Measurements from ENCODE around the gene ALOX5.
"Not testable (repeated sequence)": the region's sequence is repeated elsewhere in the genome, so short reads cannot be mapped to it uniquely, and the experiment has no call there.

The ALOX5 gene

GRCh38 chr10:45404770-45405120 is 30.7 kb downstream of the ALOX5 start:
- DNase-seq (ENCODE audit: low spot score), result no peak

GRCh38 chr10:45407542-45407941 is 33.5 kb downstream of the ALOX5 start:
- DNase-seq (ENCODE audit: low spot score), result no peak

GRCh38 chr10:45408421-45409319 is 34.7 kb downstream of the ALOX5 start:
- no peak for DNase-seq (ENCODE audit: low spot score)

- not testable (repeated sequence) for DNase-seq (ENCODE audit: low spot score)
Observed at GRCh38 chr10:45409347-45409746, 35.3 kb downstream of the ALOX5 start.

GRCh38 chr10:45409782-45410181 is 35.8 kb downstream of the ALOX5 start:
- DNase-seq (ENCODE audit: low spot score), result no peak

- no peak for DNase-seq (ENCODE audit: low spot score)
Observed at GRCh38 chr10:45410489-45410806, 36.4 kb downstream of the ALOX5 start.

- DNase-seq (ENCODE audit: low spot score), result peak; percentile 62
Observed at GRCh38 chr10:45410807-45411606, 37.0 kb downstream of the ALOX5 start.

- DNase-seq (ENCODE audit: low spot score), result no peak
Observed at GRCh38 chr10:45411607-45411940, 37.6 kb downstream of the ALOX5 start.

- DNase-seq (ENCODE audit: low spot score), result not testable (repeated sequence)
Observed at GRCh38 chr10:45415062-45415461, 41.0 kb downstream of the ALOX5 start.

- no peak for DNase-seq (ENCODE audit: low spot score)
Observed at GRCh38 chr10:45416603-45417002, 42.6 kb downstream of the ALOX5 start.

- DNase-seq (ENCODE audit: low spot score), result no peak
Observed at GRCh38 chr10:45417746-45418145, 43.7 kb downstream of the ALOX5 start.

GRCh38 chr10:45418417-45418848 is 44.4 kb downstream of the ALOX5 start:
- DNase-seq (ENCODE audit: low spot score), result no peak

- DNase-seq (ENCODE audit: low spot score), result peak; percentile 36
Observed at GRCh38 chr10:45418849-45419675, 45.0 kb downstream of the ALOX5 start.

- no peak for DNase-seq (ENCODE audit: low spot score)
Observed at GRCh38 chr10:45419676-45420025, 45.6 kb downstream of the ALOX5 start.

GRCh38 chr10:45420453-45421192 is 46.6 kb downstream of the ALOX5 start:
- peak; percentile 79 for DNase-seq (ENCODE audit: low spot score)

GRCh38 chr10:45421221-45422097 is 47.4 kb downstream of the ALOX5 start:
- peak; percentile 67 for DNase-seq (ENCODE audit: low spot score)

- no peak for DNase-seq (ENCODE audit: low spot score)
Observed at GRCh38 chr10:45422207-45422865, 48.3 kb downstream of the ALOX5 start.

- DNase-seq (ENCODE audit: low spot score), result no peak
Observed at GRCh38 chr10:45422866-45423659, 49.0 kb downstream of the ALOX5 start.

- no peak for DNase-seq (ENCODE audit: low spot score)
Observed at GRCh38 chr10:45423976-45424499, 50.0 kb downstream of the ALOX5 start.
